OCI-LY1 (cell line): ENCODE results near the gene IGSF6.

Experiments
- H2AFZ ChIP-seq: fragments of 200-600 bp; sonication (generic), shearing (Covaris generic); 2 replicates; pipeline ENCODE4 v1.6.0; 2014; ENCODE audit warnings: antibody characterized with exemption, mild to moderate bottlenecking, low read length
- H3F3A ChIP-seq: fragments of 200-600 bp; sonication (generic), shearing (Covaris generic); 2 replicates; pipeline ENCODE4 v1.6.0; 2014; ENCODE audit warnings: mild to moderate bottlenecking, antibody characterized with exemption, low read length, moderate library complexity; ENCODE audit not compliant: insufficient read depth
- H3K27ac ChIP-seq: fragments of 200-600 bp; sonication (generic); 2 replicates; pipeline ENCODE4 v1.5.1; 2014; ENCODE audit warnings: low read length, mixed run types, mild to moderate bottlenecking, low read depth; ENCODE audit not compliant: poor library complexity, severe bottlenecking
- H3K27me3 ChIP-seq: fragments of 200-600 bp; sonication (generic); 2 replicates; pipeline ENCODE4 v1.6.0; 2014; ENCODE audit warnings: antibody characterized with exemption, mild to moderate bottlenecking, low read length, moderate library complexity; ENCODE audit not compliant: insufficient read depth
- H3K36me3 ChIP-seq: fragments of 200-600 bp; sonication (generic); 2 replicates; pipeline ENCODE4 v1.6.1; 2014; ENCODE audit warnings: mild to moderate bottlenecking, antibody characterized with exemption, low read length, moderate library complexity, mixed read lengths; ENCODE audit not compliant: insufficient read depth
- H3K4me1 ChIP-seq: fragments of 200-600 bp; sonication (generic); 2 replicates; pipeline ENCODE4 v1.5.1; 2014; ENCODE audit warnings: mild to moderate bottlenecking, low read length, moderate library complexity; ENCODE audit not compliant: insufficient read depth, severe bottlenecking
- H3K4me2 ChIP-seq: fragments of 200-600 bp; sonication (generic), shearing (Covaris generic); 2 replicates; pipeline ENCODE4 v1.6.1; 2014; ENCODE audit warnings: low read length
- H3K4me3 ChIP-seq: fragments of 200-600 bp; sonication (generic); 2 replicates; pipeline ENCODE4 v1.5.1; 2014; ENCODE audit warnings: low read length, low read depth, mild to moderate bottlenecking, mixed read lengths; ENCODE audit not compliant: poor library complexity, severe bottlenecking
- H3K79me2 ChIP-seq: fragments of 200-600 bp; shearing (Covaris generic); 2 replicates; pipeline ENCODE4 v1.6.1; 2016; ENCODE audit warnings: mixed run types, low read length, mixed read lengths; ENCODE audit not compliant: insufficient read depth
- H3K9ac ChIP-seq: fragments of 200-600 bp; sonication (generic), shearing (Covaris generic); 2 replicates; pipeline ENCODE4 v1.6.1; 2014; ENCODE audit warnings: mild to moderate bottlenecking, low read length, mixed read lengths
- H3K9me2 ChIP-seq: fragments of 200-600 bp; sonication (generic), shearing (Covaris generic); 2 replicates; pipeline ENCODE4 v1.6.1; 2014; ENCODE audit warnings: low read depth, mild to moderate bottlenecking, low read length, mixed read lengths
- H3K9me3 ChIP-seq: fragments of 200-600 bp; shearing (Covaris generic); 2 replicates; pipeline ENCODE4 v1.6.1; 2014; ENCODE audit warnings: low read length, mixed read lengths
- H4K20me1 ChIP-seq: fragments of 200-600 bp; sonication (generic), shearing (Covaris generic); 2 replicates; pipeline ENCODE4 v1.6.0; 2016; ENCODE audit warnings: mild to moderate bottlenecking, low read length; ENCODE audit not compliant: insufficient read depth
- CTCF ChIP-seq: fragments of 200-600 bp; sonication (generic), shearing (Covaris generic); IDR thresholded peaks from 2 replicates; pipeline ENCODE4 v1.5.1; 2017; ENCODE audit warnings: mild to moderate bottlenecking, antibody characterized with exemption, low read length, moderate library complexity, mixed read lengths
- EZH2 ChIP-seq: fragments of 200-600 bp; sonication (generic), shearing (Covaris generic); IDR thresholded peaks from 2 replicates; pipeline ENCODE4 v1.8.0; 2017; ENCODE audit warnings: borderline replicate concordance, mixed run types, mild to moderate bottlenecking, antibody characterized with exemption, low read length, moderate library complexity, mixed read lengths

The IGSF6 gene

GRCh38 chr16:21656795-21657768 lies 4.7 kb upstream of the IGSF6 start:
- H3K4me2 ChIP-seq, result no peak overlapping the region
- no peaks in the 10 kb centered on the region for H4K20me1 ChIP-seq
- H3K27me3 ChIP-seq, result no peaks in the 10 kb centered on the region
- no peak overlapping the region for H3K9ac ChIP-seq
- H3F3A ChIP-seq, result peaks cover 10% of the 10 kb centered on the region
- H3K79me2 ChIP-seq, result no peaks in the 10 kb centered on the region
- peak overlapping the region; percentile 60 for H3K27ac ChIP-seq
- peaks cover 21% of the 10 kb centered on the region; the same call in 1 of the 2 replicates for H3K36me3 ChIP-seq
- no peak for TF ChIP-seq EZH2
- TF ChIP-seq CTCF, result peak; percentile 96
- H3K4me1 ChIP-seq, result peaks cover 39% of the 10 kb centered on the region
- H3K4me3 ChIP-seq, result no peak overlapping the region
- H2AFZ ChIP-seq, result no peak overlapping the region
- no peaks in the 10 kb centered on the region for H3K9me3 ChIP-seq
- H3K9me2 ChIP-seq, result no peaks in the 10 kb centered on the region

DNA sequence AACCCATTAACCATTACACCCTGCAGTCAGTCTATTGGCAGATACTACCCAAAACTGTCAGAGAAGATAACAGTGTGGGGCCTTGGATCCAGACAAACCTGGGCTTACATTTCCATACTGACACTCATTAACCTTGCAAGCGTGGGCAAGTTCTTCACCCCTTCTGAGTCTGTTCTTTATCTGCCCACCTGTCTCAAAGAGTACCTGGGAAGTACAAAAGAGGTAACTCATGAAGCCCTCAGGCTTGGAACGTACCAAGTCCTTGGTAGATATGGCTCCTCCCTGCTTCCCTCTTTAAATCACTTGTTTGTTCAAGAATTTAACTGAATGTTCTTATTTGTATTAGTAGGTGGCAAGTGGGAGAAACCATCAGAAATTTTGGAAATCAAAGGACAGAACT lies 2.5 kb upstream of the IGSF6 start:
- peaks cover 34% of the 10 kb centered on the region for H3K4me1 ChIP-seq
- no peak overlapping the region for H3K4me3 ChIP-seq
- H3K27ac ChIP-seq, result peak overlapping the region; percentile 28
- H3K9me3 ChIP-seq, result no peaks in the 10 kb centered on the region
- H3F3A ChIP-seq, result peaks cover 10% of the 10 kb centered on the region
- H3K9me2 ChIP-seq, result no peaks in the 10 kb centered on the region
- no peak overlapping the region for H3K4me2 ChIP-seq
- no peak overlapping the region for H2AFZ ChIP-seq
- no peak for TF ChIP-seq CTCF
- no peak for TF ChIP-seq EZH2
- H3K9ac ChIP-seq, result no peak overlapping the region
- H4K20me1 ChIP-seq, result no peaks in the 10 kb centered on the region
- no peaks in the 10 kb centered on the region for H3K27me3 ChIP-seq
- H3K36me3 ChIP-seq, result peaks cover 21% of the 10 kb centered on the region; the same call in 1 of the 2 replicates
- H3K79me2 ChIP-seq, result no peaks in the 10 kb centered on the region

DNA sequence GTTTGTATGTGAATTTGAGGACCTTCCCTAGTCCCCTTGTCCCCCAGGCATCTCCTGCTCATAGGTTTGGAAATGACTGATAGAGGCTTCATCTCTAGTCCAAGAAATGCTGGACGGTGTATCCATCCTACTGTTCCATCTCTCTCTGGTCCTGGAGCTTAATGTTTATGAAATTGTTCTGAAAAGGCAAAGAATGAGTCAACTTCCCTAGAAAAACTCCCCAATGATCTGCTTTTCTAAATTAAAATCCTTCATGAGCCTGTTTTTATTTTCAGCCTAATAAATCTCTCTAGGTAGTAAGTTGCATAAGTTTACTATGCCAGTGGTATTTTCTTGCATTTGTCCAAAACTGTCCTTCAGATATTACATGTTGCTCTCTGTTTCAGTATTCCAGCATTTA lies 2.1 kb upstream of the IGSF6 start:
- Histone ChIP-seq H4K20me1 (no peaks in the 10 kb centered on the region), H3K9me2 (no peaks in the 10 kb centered on the region), H3K27me3 (no peaks in the 10 kb centered on the region), H3K36me3 (peaks cover 21% of the 10 kb centered on the region; the same call in 1 of the 2 replicates), H3K4me2 (no peak overlapping the region), H3K4me1 (peaks cover 37% of the 10 kb centered on the region), H2AFZ (no peak overlapping the region), H3K79me2 (no peaks in the 10 kb centered on the region), H3K9ac (no peak overlapping the region), H3K9me3 (no peaks in the 10 kb centered on the region), H3F3A (peaks cover 10% of the 10 kb centered on the region), H3K4me3 (no peak overlapping the region), H3K27ac (peak overlapping the region; percentile 28)
- no peak for TF ChIP-seq EZH2
- no peak for TF ChIP-seq CTCF
